ENCODE data around the gene NINL. TPM values are rescaled to one million over a fixed set of nuclear protein-coding genes. Genes with fewer than 3 reads are reported as not detected.

NINL gene
- total RNA-seq, 1 donor from 2014 or later: 95.5 TPM

DNA sequence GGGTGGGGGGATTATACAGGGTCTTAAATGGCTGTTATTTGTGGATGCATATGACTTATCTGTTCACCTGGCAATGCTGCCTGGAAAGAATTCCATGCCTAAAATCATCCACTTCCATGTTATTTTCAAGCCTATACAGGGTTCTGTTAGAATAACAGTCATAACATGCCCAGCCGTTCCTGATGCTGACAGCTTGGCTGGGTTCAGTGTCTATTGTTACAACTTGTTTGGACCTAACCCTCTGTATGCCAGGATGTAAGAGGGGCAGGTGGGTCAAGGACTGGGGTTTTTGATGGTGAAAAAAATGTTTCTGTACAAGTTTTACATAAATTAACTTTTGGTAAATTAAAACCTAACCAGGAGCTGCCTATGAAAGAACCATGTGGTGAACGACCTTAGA lies 98.0 kb downstream of the NINL start:
- Mint-ChIP-seq H3K4me1 (ENCODE audit: unreplicated experiment) (peaks cover 20% of the 10 kb centered on the region), H3K4me3 (ENCODE audit: unreplicated experiment) (no peak overlapping the region), H3K27me3 (ENCODE audit: unreplicated experiment) (peaks cover 10% of the 10 kb centered on the region), H3K36me3 (ENCODE audit: low read depth, unreplicated experiment) (peaks cover 38% of the 10 kb centered on the region), H3K27ac (ENCODE audit: unreplicated experiment) (no peak overlapping the region), H3K9me3 (ENCODE audit: unreplicated experiment) (no peaks in the 10 kb centered on the region)
- no peak for DNase-seq (ENCODE audit: low spot score)
- TF ChIP-seq, protein P1, sequence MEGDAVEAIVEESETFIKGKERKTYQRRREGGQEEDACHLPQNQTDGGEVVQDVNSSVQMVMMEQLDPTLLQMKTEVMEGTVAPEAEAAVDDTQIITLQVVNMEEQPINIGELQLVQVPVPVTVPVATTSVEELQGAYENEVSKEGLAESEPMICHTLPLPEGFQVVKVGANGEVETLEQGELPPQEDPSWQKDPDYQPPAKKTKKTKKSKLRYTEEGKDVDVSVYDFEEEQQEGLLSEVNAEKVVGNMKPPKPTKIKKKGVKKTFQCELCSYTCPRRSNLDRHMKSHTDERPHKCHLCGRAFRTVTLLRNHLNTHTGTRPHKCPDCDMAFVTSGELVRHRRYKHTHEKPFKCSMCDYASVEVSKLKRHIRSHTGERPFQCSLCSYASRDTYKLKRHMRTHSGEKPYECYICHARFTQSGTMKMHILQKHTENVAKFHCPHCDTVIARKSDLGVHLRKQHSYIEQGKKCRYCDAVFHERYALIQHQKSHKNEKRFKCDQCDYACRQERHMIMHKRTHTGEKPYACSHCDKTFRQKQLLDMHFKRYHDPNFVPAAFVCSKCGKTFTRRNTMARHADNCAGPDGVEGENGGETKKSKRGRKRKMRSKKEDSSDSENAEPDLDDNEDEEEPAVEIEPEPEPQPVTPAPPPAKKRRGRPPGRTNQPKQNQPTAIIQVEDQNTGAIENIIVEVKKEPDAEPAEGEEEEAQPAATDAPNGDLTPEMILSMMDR (IDR thresholded peaks at IDR 0.05; ENCODE audit: unreplicated experiment): no peak

DNA sequence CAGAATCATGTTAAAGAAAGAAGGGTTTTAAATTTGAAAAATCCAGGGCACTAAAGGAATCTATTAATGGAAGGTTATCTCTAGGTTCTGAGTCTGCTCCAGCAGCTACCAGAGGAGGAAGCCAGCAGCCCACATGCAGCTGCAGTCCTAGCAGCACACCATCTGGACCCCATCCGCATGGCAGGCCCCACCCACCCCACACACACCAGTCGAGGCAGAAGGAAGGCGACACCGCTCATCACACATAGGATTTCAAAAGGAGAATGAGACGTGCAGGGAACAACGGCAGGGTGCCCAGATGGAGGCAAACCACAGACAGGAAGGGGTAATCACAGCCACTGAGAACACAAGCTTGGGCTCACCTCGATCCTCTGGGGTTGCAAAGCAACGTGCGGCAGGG lies 99.0 kb downstream of the NINL start:
- H3K4me3 Mint-ChIP-seq (ENCODE audit: unreplicated experiment): peak overlapping the region; percentile 75
- TF ChIP-seq, protein P1 (IDR thresholded peaks at IDR 0.05; ENCODE audit: unreplicated experiment): no peak
- H3K36me3 Mint-ChIP-seq (ENCODE audit: low read depth, unreplicated experiment): peaks cover 32% of the 10 kb centered on the region
- peaks cover 20% of the 10 kb centered on the region for H3K4me1 Mint-ChIP-seq (ENCODE audit: unreplicated experiment)
- H3K9me3 Mint-ChIP-seq (ENCODE audit: unreplicated experiment): no peaks in the 10 kb centered on the region
- no peak for DNase-seq (ENCODE audit: low spot score)
- peak overlapping the region; percentile 50 for H3K27ac Mint-ChIP-seq (ENCODE audit: unreplicated experiment)
- peaks cover 11% of the 10 kb centered on the region for H3K27me3 Mint-ChIP-seq (ENCODE audit: unreplicated experiment)

DNA sequence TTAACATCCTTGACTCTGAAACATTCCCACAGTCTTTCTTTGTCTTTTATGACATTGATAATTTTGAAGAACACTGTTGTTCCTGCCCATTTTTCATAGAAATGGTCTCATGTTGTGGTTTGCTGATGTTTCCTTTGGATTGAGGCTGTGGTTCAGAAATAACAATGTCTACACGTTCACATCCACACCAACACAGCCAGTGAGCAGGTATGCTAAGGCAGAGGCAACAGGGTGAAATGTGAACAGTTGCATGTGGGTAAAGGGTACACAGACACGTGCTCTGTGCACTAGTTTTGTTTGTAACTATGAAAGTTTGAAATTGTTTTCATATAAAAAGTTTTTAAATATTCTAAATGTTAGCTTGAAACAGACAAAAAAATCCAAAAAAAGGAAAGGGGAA lies 99.5 kb downstream of the NINL start:
- TF ChIP-seq, protein P1 (IDR thresholded peaks at IDR 0.05; ENCODE audit: unreplicated experiment): no peak
- Mint-ChIP-seq H3K27ac (ENCODE audit: unreplicated experiment) (no peak overlapping the region), H3K36me3 (ENCODE audit: low read depth, unreplicated experiment) (peaks cover 32% of the 10 kb centered on the region)

DNA sequence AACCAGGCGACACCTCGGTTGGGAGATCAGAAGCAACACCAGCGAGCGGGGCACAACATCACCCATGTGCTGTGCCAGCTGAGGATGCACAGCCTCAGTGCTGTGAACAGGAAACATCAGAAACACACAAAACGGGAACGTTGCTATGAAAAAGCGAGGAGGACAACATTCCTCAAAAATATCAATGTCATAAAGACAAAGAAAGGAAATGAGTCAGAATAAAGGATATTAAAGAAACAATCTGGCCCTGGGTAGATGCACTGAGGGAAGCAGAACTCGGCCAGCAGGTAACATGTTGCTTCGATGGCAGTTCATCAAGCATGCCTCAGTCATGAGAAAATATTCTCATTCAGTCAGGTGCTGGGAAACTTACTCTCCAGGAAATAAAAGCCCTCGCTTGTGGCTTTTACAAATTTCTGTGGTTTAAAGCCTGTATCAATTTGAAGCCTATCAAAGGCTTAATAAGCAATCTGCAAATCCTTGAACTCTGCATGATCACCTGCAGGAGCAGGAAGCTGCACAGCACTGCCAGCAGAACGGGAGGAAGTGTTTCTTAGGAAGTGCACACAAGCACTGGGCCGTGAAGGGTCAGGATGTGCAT lies 100.3 kb downstream of the NINL start:
- peaks cover 20% of the 10 kb centered on the region for H3K4me1 Mint-ChIP-seq (ENCODE audit: unreplicated experiment)
- H3K4me3 Mint-ChIP-seq (ENCODE audit: unreplicated experiment): peak overlapping the region; percentile 9
- H3K9me3 Mint-ChIP-seq (ENCODE audit: unreplicated experiment): no peaks in the 10 kb centered on the region
- H3K36me3 Mint-ChIP-seq (ENCODE audit: low read depth, unreplicated experiment): peaks cover 32% of the 10 kb centered on the region
- TF ChIP-seq, protein P1 (IDR thresholded peaks at IDR 0.05; ENCODE audit: unreplicated experiment): no peak
- DNase-seq (ENCODE audit: low spot score): no peak
- H3K27me3 Mint-ChIP-seq (ENCODE audit: unreplicated experiment): peaks cover 11% of the 10 kb centered on the region
- peak overlapping the region; percentile 63 for H3K27ac Mint-ChIP-seq (ENCODE audit: unreplicated experiment)

More for the DNA sequence above, 99.5 kb downstream of the NINL start:
- DNase-seq (ENCODE audit: low spot score): no peak
- peaks cover 11% of the 10 kb centered on the region for H3K27me3 Mint-ChIP-seq (ENCODE audit: unreplicated experiment)
- H3K4me1 Mint-ChIP-seq (ENCODE audit: unreplicated experiment): peaks cover 20% of the 10 kb centered on the region
- H3K9me3 Mint-ChIP-seq (ENCODE audit: unreplicated experiment): no peaks in the 10 kb centered on the region
- H3K4me3 Mint-ChIP-seq (ENCODE audit: unreplicated experiment): no peak overlapping the region

DNA sequence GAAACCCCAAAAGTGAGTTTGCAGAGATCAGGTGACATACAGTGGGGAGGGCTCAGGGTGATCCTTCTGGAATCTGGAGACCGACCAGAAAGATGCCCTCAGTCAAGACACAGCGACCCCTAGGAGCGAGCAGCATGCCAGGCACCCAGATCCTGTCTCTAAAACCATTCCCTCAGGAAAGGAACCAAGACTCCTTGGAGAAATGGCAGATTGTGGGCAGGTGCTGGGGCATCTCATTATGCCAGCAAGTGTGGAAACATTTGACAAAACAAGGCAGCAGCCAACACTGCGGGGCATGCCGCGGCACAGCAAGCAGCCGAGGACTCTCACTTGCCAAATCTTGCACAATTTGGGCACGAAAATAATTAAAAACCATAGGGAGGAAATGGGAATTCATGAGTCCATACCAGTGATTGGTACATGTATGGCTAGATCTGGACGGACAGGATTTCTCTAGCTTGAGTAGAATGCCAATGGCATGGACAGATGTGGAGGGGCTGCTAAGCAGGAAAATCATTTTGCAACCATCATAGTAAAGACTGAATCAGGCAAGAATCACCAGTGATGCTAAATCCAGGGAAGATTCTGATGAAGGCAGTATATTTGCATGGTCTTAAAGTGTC lies 101.0 kb downstream of the NINL start:
- Mint-ChIP-seq H3K36me3 (ENCODE audit: low read depth, unreplicated experiment) (peaks cover 35% of the 10 kb centered on the region), H3K27ac (ENCODE audit: unreplicated experiment) (no peak overlapping the region), H3K27me3 (ENCODE audit: unreplicated experiment) (peaks cover 11% of the 10 kb centered on the region), H3K4me1 (ENCODE audit: unreplicated experiment) (peaks cover 20% of the 10 kb centered on the region), H3K9me3 (ENCODE audit: unreplicated experiment) (no peaks in the 10 kb centered on the region), H3K4me3 (ENCODE audit: unreplicated experiment) (peak overlapping the region; percentile 9)
- no peak for DNase-seq (ENCODE audit: low spot score)
- TF ChIP-seq, protein P1 (IDR thresholded peaks at IDR 0.05; ENCODE audit: unreplicated experiment): no peak

Data from endothelial cell (in vitro differentiated cells).